Left lung (tissue), 10 donors: ENCODE measurements around the gene NUDT8. TPM values are rescaled to one million over a fixed set of nuclear protein-coding genes. Genes with fewer than 3 reads are reported as not detected.
A peak's percentile ranks its signal among the peaks of the same experiment; 100 is the strongest.
"Not testable (repeated sequence)": the region's sequence is repeated elsewhere in the genome, so short reads cannot be mapped to it uniquely, and the experiment has no call there.

ENCODE experiments used
- ATAC-seq: fragments of 200-7000 bp; cut with Tn5 transposase; one replicate; pipeline ENCODE4 v1.9.1; 2020; ENCODE audit warnings: moderate library complexity
- DNase-seq, 4 donors: peaks; one replicate each; pipeline ENCODE4 v3.0.0-alpha.2; 2013 to 2020
- H3K27ac ChIP-seq, 2 donors: fragments of 200-600 bp; sonication (generic) in 1 of 2; one replicate each; pipeline versions ENCODE4 v1.5.0 to v1.8.0; 2020 to 2021
- H3K27me3 ChIP-seq, 2 donors: fragments of 200-600 bp; sonication (generic) in 1 of 2; one replicate each; pipeline versions ENCODE4 v1.5.0 to v1.8.0; 2020 to 2021
- H3K36me3 ChIP-seq, 2 donors: fragments of 200-600 bp; sonication (generic) in 1 of 2; one replicate each; pipeline versions ENCODE4 v1.5.0 to v1.8.0; 2020 to 2021
- H3K4me1 ChIP-seq, 2 donors: fragments of 200-600 bp; one replicate each; pipeline ENCODE4 v1.8.0; 2021
- H3K4me3 ChIP-seq, 2 donors: fragments of 200-600 bp; sonication (generic) in 1 of 2; one replicate each; pipeline versions ENCODE4 v1.5.0 to v1.8.0; 2020 to 2021; ENCODE audit warnings: mild to moderate bottlenecking in 1 of 2
- H3K9me3 ChIP-seq, 2 donors: fragments of 200-600 bp; sonication (generic) in 1 of 2; one replicate each; pipeline versions ENCODE4 v1.5.0 to v1.8.0; 2020 to 2021
- intact Hi-C, 2 donors: fragments of 100-400 bp; cut with DNase I; formaldehyde crosslinking; loops; one replicate each; pipeline versions ENCODE4 v1.11.2 to v1.14.2; 2022
- polyA plus RNA-seq, 6 donors: library from polyadenylated mRNA; unstranded; fragments of 120-200 nt; gene quantifications; one replicate each; pipeline ENCODE4 v1.2.1, GENCODE V29; 2013; ENCODE audit not compliant: insufficient read length in 6 of 6
- total RNA-seq, 2 donors: library from RNA; stranded (reverse); fragmentation: NEBNext Ultra II Directional; extraction: Animal tissue kit (Norgen Biotek cat#: 25700); gene quantifications; one replicate each; pipeline ENCODE4 v1.2.1, GENCODE V29; 2021
- TF ChIP-seq, protein P1 (sequence below), 2 donors: fragments of 200-600 bp; sonication (generic) in 1 of 2; IDR thresholded peaks; one replicate each; pipeline versions ENCODE4 v1.5.0 to v1.8.0; 2021; ENCODE audit warnings: antibody characterized with exemption in 2 of 2
- donor health status: DM: no; HTN: yes; CAD: no.
- donor health status: DM: no; HTN: no; CAD: no.

Gene NUDT8
- total and polyA plus RNA-seq, 8 donors: 3.8 to 18.1 (median 5.6) TPM

DNA sequence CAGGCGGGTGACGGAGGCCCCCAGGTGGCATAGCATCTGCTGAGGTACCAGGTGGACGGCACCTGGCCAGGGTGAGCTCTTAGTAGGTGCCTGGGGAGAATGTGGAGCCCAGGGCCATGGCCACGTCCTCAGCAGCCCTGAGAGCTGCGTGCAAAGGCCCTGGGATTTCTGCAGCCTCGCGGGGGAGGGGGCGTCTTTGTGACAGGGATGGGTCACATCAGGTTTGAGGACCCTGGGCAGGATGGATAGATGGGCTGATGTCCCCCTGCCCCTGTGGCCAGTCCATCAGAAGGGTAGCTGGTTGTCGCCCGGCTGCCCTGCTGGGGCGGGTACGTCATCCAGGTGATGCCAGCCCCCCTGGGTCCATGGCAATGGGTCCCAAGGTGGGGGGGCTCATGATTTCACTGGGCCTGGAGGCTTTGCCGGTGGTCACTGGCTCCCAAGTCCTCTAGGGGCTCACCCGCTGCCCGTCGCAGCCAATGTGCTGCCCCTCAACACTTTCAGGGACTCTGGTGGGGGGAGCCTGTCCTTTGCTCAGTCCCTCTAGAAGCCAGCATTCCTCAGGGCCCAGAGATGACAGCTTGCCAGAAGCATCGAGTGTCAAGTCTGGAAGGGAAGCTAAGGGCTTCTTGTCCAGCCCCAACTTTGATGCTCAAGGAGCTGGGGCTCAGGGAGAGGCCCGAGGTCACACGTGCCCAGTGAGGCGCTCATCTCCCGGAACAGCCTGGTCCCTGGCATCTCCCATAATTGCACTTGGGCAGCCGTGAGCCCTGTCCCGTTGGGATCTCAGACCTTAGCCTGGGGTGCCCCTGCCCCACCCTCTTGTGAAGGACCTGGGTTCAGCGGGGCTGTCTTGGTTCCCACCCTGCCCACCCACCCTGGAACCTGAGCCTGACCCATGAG, 9.0 kb upstream of the NUDT8 start:
- H3K27me3 ChIP-seq: peaks cover 0 to 39% of the 10 kb centered on the region in 2 donors
- H3K4me1 ChIP-seq: no peaks in the 10 kb centered on the region
- intact Hi-C loops: no loop called here
- H3K27ac ChIP-seq: no peak overlapping the region
- H3K36me3 ChIP-seq: no peaks in the 10 kb centered on the region
- TF ChIP-seq, protein P1, sequence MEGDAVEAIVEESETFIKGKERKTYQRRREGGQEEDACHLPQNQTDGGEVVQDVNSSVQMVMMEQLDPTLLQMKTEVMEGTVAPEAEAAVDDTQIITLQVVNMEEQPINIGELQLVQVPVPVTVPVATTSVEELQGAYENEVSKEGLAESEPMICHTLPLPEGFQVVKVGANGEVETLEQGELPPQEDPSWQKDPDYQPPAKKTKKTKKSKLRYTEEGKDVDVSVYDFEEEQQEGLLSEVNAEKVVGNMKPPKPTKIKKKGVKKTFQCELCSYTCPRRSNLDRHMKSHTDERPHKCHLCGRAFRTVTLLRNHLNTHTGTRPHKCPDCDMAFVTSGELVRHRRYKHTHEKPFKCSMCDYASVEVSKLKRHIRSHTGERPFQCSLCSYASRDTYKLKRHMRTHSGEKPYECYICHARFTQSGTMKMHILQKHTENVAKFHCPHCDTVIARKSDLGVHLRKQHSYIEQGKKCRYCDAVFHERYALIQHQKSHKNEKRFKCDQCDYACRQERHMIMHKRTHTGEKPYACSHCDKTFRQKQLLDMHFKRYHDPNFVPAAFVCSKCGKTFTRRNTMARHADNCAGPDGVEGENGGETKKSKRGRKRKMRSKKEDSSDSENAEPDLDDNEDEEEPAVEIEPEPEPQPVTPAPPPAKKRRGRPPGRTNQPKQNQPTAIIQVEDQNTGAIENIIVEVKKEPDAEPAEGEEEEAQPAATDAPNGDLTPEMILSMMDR (IDR thresholded peaks at IDR 0.05): no peak
- ATAC-seq (no peak), DNase-seq (no peak)
- H3K9me3 ChIP-seq: peaks cover 0 to 2% of the 10 kb centered on the region in 2 donors
- no peak overlapping the region for H3K4me3 ChIP-seq

DNA sequence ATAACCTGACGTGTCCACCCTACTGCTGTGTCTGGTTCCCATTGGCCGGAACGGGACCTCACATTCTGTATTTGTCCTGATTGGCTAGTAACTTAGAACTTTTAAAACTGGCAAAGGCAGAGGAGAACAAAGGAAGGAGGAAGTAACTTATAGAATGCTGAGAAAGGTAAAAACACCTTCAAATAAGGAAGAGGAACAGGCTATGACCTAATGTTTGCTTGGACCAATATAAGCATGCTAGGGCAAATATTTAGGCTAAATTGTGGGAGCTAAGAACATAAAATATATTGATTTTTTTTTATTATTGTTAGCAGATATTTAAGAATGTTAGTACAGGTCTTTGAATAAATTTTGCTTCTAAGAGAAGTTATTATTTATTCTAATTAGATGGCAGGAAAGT, 7.7 kb upstream of the NUDT8 start:
- DNase-seq, ATAC-seq, H3K27ac ChIP-seq, intact Hi-C loops, H3K4me1 ChIP-seq, H3K9me3 ChIP-seq, H3K4me3 ChIP-seq, H3K36me3 ChIP-seq: not testable (repeated sequence)
- H3K27me3 ChIP-seq: peaks cover 0 to 39% of the 10 kb centered on the region in 2 donors

DNA sequence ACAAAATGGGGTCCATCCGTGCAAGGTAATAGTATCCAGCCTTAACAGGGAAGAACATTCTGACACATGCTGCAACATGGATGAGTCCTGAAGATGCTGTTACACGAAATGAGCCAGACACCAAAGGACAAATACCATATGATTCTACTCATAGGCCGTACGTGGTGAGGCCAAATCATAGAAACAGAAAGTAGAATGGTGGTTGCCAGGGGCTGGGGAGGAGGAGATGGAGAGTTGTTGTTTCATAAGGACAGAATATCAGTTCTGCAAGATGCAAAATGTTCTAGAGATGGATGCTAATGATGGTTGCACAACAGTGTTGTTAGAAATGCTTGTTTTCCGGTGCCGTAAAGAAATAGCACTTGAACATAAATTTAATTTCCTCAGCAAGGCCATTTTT, 7.2 kb upstream of the NUDT8 start:
- Histone ChIP-seq H3K9me3 (no peaks in the 10 kb centered on the region), H3K4me1 (no peaks in the 10 kb centered on the region), H3K27me3 (peaks cover 0 to 39% of the 10 kb centered on the region in 2 donors), H3K27ac (no peak overlapping the region), H3K4me3 (no peak overlapping the region), H3K36me3 (no peaks in the 10 kb centered on the region)
- intact Hi-C loops: no loop called here
- DNase-seq (no peak), ATAC-seq (no peak)
- TF ChIP-seq, protein P1 (IDR thresholded peaks at IDR 0.05): no peak

DNA sequence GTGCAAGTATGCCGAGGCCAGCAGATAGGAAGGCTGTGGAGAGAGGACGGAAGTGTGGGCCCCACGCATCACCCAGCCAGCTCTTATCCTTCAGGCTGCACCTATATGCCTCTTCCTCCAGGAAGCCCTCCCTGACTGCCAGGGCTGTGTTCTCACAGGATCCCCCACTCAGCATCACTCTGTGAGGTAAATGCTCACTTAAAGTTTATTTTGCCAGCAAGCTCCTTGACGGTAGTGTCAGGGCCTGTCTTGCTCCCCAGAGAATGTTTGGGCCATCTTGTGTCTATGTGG, 5.4 kb upstream of the NUDT8 start:
- peaks cover 0 to 8% of the 10 kb centered on the region in 2 donors for H3K4me1 ChIP-seq
- ATAC-seq: no peak
- intact Hi-C loops: no loop called here
- no peak overlapping the region for H3K27ac ChIP-seq
- TF ChIP-seq, protein P1 (IDR thresholded peaks at IDR 0.05): no peak
- no peak for DNase-seq
- H3K4me3 ChIP-seq: no peak overlapping the region
- peaks cover 0 to 25% of the 10 kb centered on the region in 2 donors for H3K27me3 ChIP-seq
- H3K36me3 ChIP-seq: no peaks in the 10 kb centered on the region
- no peaks in the 10 kb centered on the region for H3K9me3 ChIP-seq

DNA sequence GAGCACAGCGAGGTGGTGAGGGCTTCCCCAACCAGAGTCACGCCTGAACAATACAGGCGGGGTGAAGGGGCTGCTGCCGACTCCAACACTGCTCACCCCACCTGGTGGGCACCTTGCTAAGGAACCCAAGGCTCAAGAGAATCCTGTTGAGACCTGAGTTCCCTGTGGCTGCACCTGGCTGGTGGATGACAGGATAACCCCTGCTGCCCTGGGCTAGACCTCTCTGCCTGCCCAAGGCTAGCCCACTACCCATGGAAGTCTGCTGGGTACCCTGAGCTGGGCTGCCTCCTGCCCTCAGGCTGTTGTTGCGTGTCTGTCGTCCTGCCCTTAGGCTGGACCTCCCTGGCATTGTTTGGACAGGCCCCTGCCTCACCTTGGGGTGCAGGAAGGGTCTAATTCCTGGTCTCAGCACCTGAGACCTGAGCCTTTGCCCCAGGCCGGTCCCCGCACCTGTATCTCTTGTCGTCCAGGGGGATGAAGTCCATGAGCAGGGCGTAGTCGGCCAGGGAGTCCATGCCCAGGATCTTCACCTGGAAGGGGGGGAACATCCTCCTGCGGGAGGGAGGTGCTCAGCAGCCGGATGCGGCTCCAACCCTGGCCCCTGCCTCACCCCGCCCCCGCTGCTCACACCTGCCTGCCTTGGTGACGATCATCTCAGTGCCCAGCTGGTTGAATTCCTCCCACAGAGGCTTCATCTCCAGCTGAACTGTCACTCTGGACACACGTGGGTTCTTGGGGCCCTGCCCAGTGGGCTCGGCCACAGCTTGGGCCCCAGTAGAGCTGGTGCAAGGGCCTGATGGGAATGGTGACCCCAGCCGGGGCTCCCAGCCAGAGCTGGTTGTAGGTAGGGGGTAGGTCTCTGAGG, 4.9 kb upstream of the NUDT8 start:
- DNase-seq (peak in 2 of 4 donors; percentile 26 to 63), ATAC-seq (no peak)
- no peaks in the 10 kb centered on the region for H3K9me3 ChIP-seq
- H3K36me3 ChIP-seq: no peaks in the 10 kb centered on the region
- intact Hi-C loops: no loop called here
- TF ChIP-seq, protein P1 (IDR thresholded peaks at IDR 0.05): no peak
- no peak overlapping the region for H3K4me3 ChIP-seq
- peaks cover 0 to 19% of the 10 kb centered on the region in 2 donors for H3K27me3 ChIP-seq
- H3K27ac ChIP-seq: no peak overlapping the region
- H3K4me1 ChIP-seq: peaks cover 0 to 8% of the 10 kb centered on the region in 2 donors
